ENCODE results near the gene TBXAS1. TPM values are rescaled to one million over a fixed set of nuclear protein-coding genes. Genes with fewer than 3 reads are reported as not detected.

TBXAS1 gene
- total RNA-seq, 4 donors from 2014 or later = 9.8 to 31.3 (median 13.5) TPM

DNA sequence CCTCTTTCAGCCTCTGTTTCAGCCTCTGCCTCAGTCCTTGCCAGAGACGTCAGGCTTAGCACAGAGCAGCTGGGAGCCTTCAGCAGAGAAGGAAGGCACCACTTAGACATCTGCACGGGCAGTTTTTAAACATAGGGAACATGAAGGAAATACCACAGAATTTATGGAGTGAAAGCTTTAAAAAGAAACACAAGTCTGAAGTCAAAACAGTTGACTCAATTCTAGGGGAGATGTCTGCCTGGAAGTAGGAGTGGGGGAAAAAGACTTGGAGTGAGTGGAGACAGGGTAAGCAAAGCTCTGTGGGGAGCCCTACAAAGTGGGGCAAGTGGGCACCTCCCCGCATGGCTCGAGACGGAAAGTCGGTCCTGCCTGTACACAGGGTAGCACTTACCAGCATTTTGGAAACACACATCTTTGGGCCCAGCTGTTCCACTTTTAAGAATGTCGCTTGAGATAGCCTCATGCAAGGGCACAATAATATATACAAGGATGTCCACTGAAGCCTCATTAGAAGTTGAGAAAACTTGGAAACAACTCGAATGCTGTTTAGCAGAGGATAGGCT, 5.0 kb upstream of the TBXAS1 start:
- H3K4me3 ChIP-seq = no peak overlapping the region
- H3K9me3 ChIP-seq = no peaks in the 10 kb centered on the region
- 32% methylated on average over 8 of the region's 8 CpGs for WGBS
- H3K27ac ChIP-seq (replicated peaks in 1 of 4) = peak overlapping the region in 2 of 4 donors; percentile 26 to 60
- H3K27me3 ChIP-seq = peaks cover 0 to 5% (median 0%) of the 10 kb centered on the region in 4 donors
- peak; percentile 53 for DNase-seq (ENCODE audit: extremely low spot score)
- TF ChIP-seq, protein P1, sequence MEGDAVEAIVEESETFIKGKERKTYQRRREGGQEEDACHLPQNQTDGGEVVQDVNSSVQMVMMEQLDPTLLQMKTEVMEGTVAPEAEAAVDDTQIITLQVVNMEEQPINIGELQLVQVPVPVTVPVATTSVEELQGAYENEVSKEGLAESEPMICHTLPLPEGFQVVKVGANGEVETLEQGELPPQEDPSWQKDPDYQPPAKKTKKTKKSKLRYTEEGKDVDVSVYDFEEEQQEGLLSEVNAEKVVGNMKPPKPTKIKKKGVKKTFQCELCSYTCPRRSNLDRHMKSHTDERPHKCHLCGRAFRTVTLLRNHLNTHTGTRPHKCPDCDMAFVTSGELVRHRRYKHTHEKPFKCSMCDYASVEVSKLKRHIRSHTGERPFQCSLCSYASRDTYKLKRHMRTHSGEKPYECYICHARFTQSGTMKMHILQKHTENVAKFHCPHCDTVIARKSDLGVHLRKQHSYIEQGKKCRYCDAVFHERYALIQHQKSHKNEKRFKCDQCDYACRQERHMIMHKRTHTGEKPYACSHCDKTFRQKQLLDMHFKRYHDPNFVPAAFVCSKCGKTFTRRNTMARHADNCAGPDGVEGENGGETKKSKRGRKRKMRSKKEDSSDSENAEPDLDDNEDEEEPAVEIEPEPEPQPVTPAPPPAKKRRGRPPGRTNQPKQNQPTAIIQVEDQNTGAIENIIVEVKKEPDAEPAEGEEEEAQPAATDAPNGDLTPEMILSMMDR (IDR thresholded peaks at IDR 0.05) = no peak
- peak in 1 of 2 donors; percentile 48 for TF ChIP-seq POLR2AphosphoS5 (IDR thresholded peaks at IDR 0.05)
- no peaks in the 10 kb centered on the region for H3K36me3 ChIP-seq
- intact Hi-C loops (cut with DNase I) = no loop called here
- H3K4me1 ChIP-seq = peaks cover 0 to 6% (median 0%) of the 10 kb centered on the region in 4 donors

DNA sequence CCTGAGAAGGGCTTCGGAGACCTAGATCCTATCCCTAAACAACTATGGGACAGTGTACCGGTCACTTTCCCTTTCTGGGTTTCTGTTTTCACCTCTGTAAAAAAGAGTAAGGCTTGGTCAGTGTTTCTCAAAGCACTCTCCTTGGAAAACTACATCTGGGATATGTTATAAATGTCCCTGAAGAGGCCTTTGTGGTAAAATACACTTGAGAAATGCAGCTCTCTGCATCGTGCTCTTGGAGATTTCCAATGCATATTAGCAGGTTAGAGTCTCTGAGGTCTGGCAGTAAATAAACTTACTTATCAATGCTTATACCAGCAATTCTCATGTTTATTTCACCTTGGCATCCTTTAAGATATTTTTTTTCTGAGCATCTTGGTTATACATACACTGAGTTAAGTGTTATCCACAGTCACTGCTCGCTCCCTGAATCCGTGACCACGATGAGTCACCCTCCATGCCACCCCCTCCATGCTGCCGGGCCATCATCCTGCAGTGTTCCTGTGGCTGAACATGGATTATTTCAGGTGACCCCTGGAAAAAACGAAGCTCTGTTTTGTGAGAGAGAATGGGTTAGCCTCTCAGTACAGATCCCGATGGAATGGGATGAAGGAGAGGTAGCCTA, 3.3 kb upstream of the TBXAS1 start:
- no peaks in the 10 kb centered on the region for H3K9me3 ChIP-seq
- TF ChIP-seq POLR2AphosphoS5 (IDR thresholded peaks at IDR 0.05) = no peak
- TF ChIP-seq POLR2A (IDR thresholded peaks at IDR 0.05; ENCODE audit: low read depth) = no peak
- TF ChIP-seq EP300 (IDR thresholded peaks at IDR 0.05) = no peak
- TF ChIP-seq, protein P1 (IDR thresholded peaks at IDR 0.05) = no peak
- 77% methylated on average over 9 of the region's 9 CpGs for WGBS
- no peak overlapping the region for H3K27ac ChIP-seq (replicated peaks in 1 of 4)
- intact Hi-C loops (cut with DNase I) = no loop called here
- H3K4me3 ChIP-seq = no peak overlapping the region
- H3K27me3 ChIP-seq = peaks cover 0 to 5% (median 0%) of the 10 kb centered on the region in 4 donors
- no peaks in the 10 kb centered on the region for H3K36me3 ChIP-seq
- DNase-seq (ENCODE audit: extremely low spot score) = peak; percentile 4
- H3K4me1 ChIP-seq = peaks cover 0 to 6% (median 0%) of the 10 kb centered on the region in 4 donors

GRCh38 chr7:139827042-139827441, 2.0 kb upstream of the TBXAS1 start:
- H3K27ac ChIP-seq (replicated peaks in 1 of 4) = no peak overlapping the region
- peaks cover 0 to 5% (median 0%) of the 10 kb centered on the region in 4 donors for H3K27me3 ChIP-seq
- H3K4me1 ChIP-seq = peaks cover 0 to 6% (median 0%) of the 10 kb centered on the region in 4 donors
- intact Hi-C loops (cut with DNase I) = no loop called here
- H3K9me3 ChIP-seq = no peaks in the 10 kb centered on the region
- DNase-seq (ENCODE audit: extremely low spot score) = no peak
- no peaks in the 10 kb centered on the region for H3K36me3 ChIP-seq
- H3K4me3 ChIP-seq = no peak overlapping the region
- TF ChIP-seq POLR2A (IDR thresholded peaks at IDR 0.05; ENCODE audit: low read depth) = no peak

- Histone ChIP-seq H3K4me1 (peaks cover 0 to 6% (median 0%) of the 10 kb centered on the region in 4 donors), H3K27ac (replicated peaks in 1 of 4) (no peak overlapping the region), H3K27me3 (no peaks in the 10 kb centered on the region), H3K4me3 (no peak overlapping the region), H3K9me3 (no peaks in the 10 kb centered on the region), H3K36me3 (no peaks in the 10 kb centered on the region)
- 75% methylated on average over 2 of the region's 2 CpGs for WGBS
- intact Hi-C loops (cut with DNase I) = no loop called here
- TF ChIP-seq POLR2AphosphoS5 (IDR thresholded peaks at IDR 0.05) (no peak), POLR2A (IDR thresholded peaks at IDR 0.05; ENCODE audit: low read depth) (no peak), EP300 (IDR thresholded peaks at IDR 0.05) (no peak)
- TF ChIP-seq, protein P1 (IDR thresholded peaks at IDR 0.05) = no peak
- no peak for DNase-seq (ENCODE audit: extremely low spot score)
Observed at GRCh38 chr7:139828446-139828845, 618 bp upstream of the TBXAS1 start.

DNA sequence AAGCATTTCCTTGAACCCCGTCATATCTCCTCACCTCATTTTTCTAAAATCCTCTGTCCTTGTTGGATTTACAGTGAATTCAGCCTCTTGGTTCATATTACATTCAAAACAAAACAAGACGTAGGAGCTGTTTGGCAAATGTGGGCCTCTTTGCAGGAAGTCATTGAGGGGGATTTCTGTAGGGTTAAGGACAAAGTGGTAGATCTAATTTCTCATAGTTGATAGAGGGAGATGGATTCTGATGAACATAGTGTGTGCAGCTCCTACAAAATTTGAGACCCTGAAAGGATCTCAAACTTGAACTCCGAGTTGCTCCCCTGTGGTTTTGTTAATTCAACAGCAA, 682 bp downstream of the TBXAS1 start:
- WGBS = 82% methylated on average over 3 of the region's 3 CpGs
- peak overlapping the region in 1 of 4 donors; percentile 33 for H3K27ac ChIP-seq (replicated peaks in 1 of 4)
- peak overlapping the region; percentile 10 to 40 (median 17) for H3K4me3 ChIP-seq
- no peaks in the 10 kb centered on the region for H3K9me3 ChIP-seq
- no peaks in the 10 kb centered on the region for H3K27me3 ChIP-seq
- intact Hi-C loops (cut with DNase I) = no loop called here
- H3K4me1 ChIP-seq = no peaks in the 10 kb centered on the region
- no peak for TF ChIP-seq POLR2A (IDR thresholded peaks at IDR 0.05; ENCODE audit: low read depth)
- TF ChIP-seq EP300 (IDR thresholded peaks at IDR 0.05) = no peak
- no peak for TF ChIP-seq POLR2AphosphoS5 (IDR thresholded peaks at IDR 0.05)
- TF ChIP-seq, protein P1 (IDR thresholded peaks at IDR 0.05) = no peak
- H3K36me3 ChIP-seq = no peaks in the 10 kb centered on the region
- DNase-seq (ENCODE audit: extremely low spot score) = no peak

Data from esophagus muscularis mucosa (tissue), 4 donors.